Adrenal gland (tissue), 5 donors: Measurements from ENCODE around the gene FCRLA.

Experiments used
- POLR2A ChIP-seq, 2 donors: fragments of 450-650 bp; IDR thresholded peaks; one replicate each; pipeline ENCODE4 v1.6.1; 2017; ENCODE audit warnings: antibody characterized with exemption in 2 of 2, mild to moderate bottlenecking in 2 of 2, moderate library complexity in 1 of 2
- TF ChIP-seq, protein P1 (sequence below), 6 experiments: fragments of 450-650 bp in 4 of 6; fragments of 200-600 bp in 2 of 6; sonication (generic) in 1 of 6; IDR thresholded peaks; 1 replicate in 5 of 6; 2 replicates in 1 of 6; pipeline versions ENCODE4 v1.5.1 to v1.8.0; 2016 to 2021; ENCODE audit warnings: antibody characterized with exemption in 6 of 6, mild to moderate bottlenecking in 2 of 6, moderate library complexity in 1 of 6
- donor health status: DM: no; HTN: no; CAD: no.

DNA sequence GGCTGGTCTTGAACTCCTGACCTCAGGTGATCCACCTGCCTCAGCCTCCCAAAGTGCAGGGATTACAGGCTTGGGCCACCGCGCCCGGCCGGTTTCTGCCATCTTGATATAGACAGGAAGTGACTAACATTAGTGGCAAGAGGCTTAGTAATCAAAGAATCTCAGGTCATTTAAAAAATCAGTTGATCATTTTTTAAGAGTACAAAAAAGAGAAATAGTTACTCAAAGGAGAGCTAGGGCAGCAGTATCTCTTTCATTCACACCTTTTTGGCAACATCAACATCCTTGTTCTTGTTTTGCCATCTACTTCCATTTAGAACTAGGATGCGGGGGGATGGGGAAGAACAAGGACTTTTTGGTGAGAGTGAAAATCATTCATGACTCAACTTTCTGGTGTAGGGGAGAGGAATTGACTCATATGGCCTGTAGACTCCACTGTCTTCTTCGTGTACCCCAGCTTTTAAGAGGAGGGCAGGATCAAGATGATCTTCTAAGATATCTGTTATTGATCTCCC, 23.1 kb downstream of the FCRLA start:
- TF ChIP-seq, protein P1, sequence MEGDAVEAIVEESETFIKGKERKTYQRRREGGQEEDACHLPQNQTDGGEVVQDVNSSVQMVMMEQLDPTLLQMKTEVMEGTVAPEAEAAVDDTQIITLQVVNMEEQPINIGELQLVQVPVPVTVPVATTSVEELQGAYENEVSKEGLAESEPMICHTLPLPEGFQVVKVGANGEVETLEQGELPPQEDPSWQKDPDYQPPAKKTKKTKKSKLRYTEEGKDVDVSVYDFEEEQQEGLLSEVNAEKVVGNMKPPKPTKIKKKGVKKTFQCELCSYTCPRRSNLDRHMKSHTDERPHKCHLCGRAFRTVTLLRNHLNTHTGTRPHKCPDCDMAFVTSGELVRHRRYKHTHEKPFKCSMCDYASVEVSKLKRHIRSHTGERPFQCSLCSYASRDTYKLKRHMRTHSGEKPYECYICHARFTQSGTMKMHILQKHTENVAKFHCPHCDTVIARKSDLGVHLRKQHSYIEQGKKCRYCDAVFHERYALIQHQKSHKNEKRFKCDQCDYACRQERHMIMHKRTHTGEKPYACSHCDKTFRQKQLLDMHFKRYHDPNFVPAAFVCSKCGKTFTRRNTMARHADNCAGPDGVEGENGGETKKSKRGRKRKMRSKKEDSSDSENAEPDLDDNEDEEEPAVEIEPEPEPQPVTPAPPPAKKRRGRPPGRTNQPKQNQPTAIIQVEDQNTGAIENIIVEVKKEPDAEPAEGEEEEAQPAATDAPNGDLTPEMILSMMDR (IDR thresholded peaks at IDR 0.05), result no peak
- no peak for TF ChIP-seq POLR2A (IDR thresholded peaks at IDR 0.05)
